AG10803 (cell line): ENCODE results near the gene RRBP1.

Experiments
- DNase-seq: peaks from one replicate; pipeline ENCODE4 v3.0.0; 2010; ENCODE audit warnings: low read depth
- H3K4me3 ChIP-seq: 2 replicates; pipeline ENCODE4 v1.5.1; 2011; ENCODE audit warnings: mild to moderate bottlenecking, low read length, control low read depth
- TF ChIP-seq, protein P1 (sequence below): conservative IDR thresholded peaks from 2 replicates; pipeline ENCODE4 v1.5.1; 2011; ENCODE audit warnings: mild to moderate bottlenecking, low read length, control low read depth, inconsistent platforms

RRBP1 gene

DNA sequence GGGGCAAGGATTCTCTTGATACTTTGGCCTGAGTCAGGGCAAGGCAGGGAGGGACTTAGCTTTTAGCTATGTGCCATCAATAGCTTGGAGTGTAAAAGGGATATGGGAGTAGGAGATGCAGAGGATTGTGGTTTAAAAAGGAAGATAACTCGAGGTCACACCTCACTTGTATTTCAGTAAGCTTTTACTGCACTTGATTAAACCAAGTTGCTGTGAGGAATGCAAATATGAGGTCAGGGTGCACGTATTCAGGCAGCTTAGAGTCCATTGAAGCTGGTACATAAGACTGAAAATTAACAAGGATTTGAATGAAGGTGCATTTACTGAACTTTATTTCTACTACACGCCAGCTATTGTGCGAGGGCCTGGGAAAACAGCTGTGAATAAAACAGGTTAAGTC, 80.1 kb downstream of the RRBP1 start:
- TF ChIP-seq, protein P1, sequence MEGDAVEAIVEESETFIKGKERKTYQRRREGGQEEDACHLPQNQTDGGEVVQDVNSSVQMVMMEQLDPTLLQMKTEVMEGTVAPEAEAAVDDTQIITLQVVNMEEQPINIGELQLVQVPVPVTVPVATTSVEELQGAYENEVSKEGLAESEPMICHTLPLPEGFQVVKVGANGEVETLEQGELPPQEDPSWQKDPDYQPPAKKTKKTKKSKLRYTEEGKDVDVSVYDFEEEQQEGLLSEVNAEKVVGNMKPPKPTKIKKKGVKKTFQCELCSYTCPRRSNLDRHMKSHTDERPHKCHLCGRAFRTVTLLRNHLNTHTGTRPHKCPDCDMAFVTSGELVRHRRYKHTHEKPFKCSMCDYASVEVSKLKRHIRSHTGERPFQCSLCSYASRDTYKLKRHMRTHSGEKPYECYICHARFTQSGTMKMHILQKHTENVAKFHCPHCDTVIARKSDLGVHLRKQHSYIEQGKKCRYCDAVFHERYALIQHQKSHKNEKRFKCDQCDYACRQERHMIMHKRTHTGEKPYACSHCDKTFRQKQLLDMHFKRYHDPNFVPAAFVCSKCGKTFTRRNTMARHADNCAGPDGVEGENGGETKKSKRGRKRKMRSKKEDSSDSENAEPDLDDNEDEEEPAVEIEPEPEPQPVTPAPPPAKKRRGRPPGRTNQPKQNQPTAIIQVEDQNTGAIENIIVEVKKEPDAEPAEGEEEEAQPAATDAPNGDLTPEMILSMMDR: no peak
- no peak overlapping the region for H3K4me3 ChIP-seq
- DNase-seq: no peak

DNA sequence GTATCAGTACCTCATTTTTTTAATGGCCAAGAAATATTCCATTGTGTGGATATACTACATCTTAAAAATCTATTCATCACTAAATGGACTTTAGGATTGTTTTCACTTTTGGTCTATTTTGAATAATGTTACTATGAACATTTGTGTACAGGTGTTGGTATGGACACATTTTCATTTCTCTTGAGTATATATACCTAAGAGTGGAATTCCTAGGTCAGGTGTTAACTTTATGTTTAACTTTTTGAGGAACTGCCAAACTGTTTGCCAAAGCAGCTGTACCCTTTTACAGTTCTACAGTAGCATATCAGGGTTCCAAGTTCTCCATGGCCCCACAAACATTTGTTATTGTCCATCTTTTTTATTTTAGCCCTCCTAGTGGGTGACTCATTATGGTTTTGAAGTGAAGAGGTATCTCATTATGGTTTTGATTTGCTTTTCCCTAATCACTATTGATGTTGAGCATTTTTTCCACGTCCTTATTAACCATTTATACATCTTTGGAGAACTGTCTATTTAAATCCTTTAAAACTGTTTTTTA, 84.0 kb downstream of the RRBP1 start:
- H3K4me3 ChIP-seq: no peak overlapping the region
- TF ChIP-seq, protein P1: no peak
- DNase-seq: no peak

DNA sequence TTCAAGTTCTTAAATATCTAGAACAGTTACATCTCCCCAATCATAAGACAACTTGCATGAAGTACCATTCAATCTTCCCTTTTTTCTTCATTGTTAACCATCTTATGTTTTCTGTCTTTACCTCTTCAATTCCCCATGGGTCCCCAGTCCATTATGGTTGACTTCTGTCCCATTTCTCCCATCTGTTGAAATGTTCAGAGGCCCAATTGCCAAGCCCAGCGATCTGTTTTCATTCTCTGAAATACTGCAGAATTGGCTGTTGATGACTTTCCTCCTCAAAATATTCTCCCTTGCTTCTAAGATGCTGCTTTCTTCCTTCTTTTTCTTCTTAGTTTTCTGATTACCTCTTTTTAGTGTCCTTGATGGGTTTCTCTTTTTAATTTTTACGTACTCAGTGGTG, 86.2 kb downstream of the RRBP1 start:
- H3K4me3 ChIP-seq: no peak overlapping the region
- TF ChIP-seq, protein P1: no peak
- no peak for DNase-seq

DNA sequence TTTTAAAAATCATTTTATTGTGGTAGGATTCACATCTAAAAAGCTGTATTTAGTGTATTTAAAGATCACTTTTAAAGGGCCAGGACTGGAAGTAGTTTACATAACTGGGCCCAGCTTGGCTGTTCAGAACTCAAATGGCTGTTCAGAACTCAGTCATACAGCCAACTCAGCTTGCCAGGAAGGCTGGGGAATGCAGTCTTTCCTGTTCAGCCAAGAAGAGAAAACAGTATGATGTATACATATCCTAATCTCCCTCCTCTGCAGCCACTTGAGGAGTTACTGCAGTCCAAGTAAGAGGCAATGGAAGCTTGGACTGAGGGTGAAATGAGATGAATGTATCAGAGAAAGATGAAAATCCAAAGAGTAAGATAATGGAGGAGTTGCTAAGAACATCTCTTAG, 87.6 kb downstream of the RRBP1 start:
- peak; percentile 63 for DNase-seq
- TF ChIP-seq, protein P1: no peak
- no peak overlapping the region for H3K4me3 ChIP-seq

DNA sequence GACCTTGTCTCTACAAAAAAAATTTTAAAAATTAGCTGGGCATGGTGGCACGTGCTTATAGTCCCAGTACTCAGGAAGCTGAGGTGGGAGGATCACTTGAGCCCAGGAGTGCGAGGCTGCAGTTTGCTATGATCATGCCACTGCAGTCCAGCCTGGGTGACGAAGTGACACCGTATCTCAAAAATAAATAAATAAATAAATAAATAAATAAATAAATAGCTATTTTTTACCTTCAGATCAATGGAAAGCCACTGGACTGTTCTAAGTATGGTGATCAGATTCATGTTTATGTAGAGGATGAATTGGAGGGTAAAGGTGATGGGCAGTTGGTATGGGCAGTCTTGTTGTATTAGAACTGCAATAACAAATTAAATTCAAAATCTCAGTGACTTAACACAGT, 88.1 kb downstream of the RRBP1 start:
- no peak overlapping the region for H3K4me3 ChIP-seq
- TF ChIP-seq, protein P1: no peak
- no peak for DNase-seq

DNA sequence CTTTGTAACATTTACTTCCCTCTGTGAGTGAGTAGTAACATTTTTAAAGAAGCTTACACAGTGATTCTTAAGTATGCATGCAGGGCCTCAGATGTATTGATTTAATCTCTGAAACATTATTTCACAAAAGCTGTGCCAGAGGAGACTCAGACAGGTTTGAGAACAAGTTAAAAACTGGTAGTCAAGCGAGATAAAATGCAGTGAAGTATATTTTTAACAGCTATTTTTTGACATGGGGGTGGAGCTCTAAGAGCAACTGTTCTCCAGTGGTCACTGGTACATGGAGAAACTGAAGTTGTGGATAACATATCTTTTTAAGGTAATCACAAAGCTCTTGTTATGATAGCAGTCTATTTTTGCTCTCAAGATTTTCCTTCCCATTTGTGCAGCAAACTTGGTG, 91.8 kb downstream of the RRBP1 start:
- DNase-seq: no peak
- TF ChIP-seq, protein P1: no peak

DNA sequence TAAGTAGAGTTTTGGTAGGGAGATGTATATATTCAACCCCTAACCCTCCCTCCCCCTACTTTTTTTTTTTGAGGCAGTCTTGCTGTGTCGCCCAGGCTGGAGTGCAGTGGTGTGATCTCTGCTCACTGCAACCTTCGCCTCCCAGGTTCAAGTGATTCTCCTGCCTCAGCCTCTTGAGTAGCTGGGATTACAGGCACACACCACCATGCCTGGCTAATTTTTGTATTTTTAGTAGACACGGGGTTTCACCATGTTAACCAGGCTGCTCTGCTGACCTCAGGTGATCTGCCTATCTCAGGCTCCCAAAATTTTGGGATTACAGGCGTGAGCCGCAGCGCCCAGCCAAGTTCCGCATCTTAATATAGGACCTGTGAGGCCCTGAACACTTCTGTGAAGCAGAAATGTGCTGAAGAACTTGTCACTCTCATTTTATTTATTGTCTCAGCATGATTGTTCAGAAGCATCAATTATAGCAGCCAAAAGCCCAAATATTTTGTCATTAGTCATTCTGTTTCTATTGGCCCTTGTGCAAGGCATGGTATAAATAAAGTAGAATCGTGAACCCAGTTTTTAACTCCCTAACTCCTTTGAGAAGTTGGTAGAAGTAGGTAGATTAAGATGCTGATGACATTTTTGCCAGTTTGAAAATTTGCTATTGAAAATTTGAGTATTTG, 92.7 kb downstream of the RRBP1 start:
- TF ChIP-seq, protein P1: no peak
- no peak overlapping the region for H3K4me3 ChIP-seq
- DNase-seq: peak; percentile 25

More for the DNA sequence above, 91.8 kb downstream of the RRBP1 start:
- H3K4me3 ChIP-seq: no peak overlapping the region
